Measurements from ENCODE around the gene INSIG1. TPM values are rescaled to one million over a fixed set of nuclear protein-coding genes. Genes with fewer than 3 reads are reported as not detected.
A peak's percentile ranks its signal among the peaks of the same experiment; 100 is the strongest.

The INSIG1 gene
- total RNA-seq, 1 donor from 2014 or later, result 18.0 TPM

- no peak for TF ChIP-seq CTCF (IDR thresholded peaks at IDR 0.05)
- no peak overlapping the region for H3K27ac ChIP-seq
- H3K9me3 ChIP-seq, result no peaks in the 10 kb centered on the region
- DNase-seq (ENCODE audit: low spot score in 2 of 2), result no peak
- H3K36me3 ChIP-seq, result no peaks in the 10 kb centered on the region
- intact Hi-C loops (cut with DNase I), result no loop called here
- no peaks in the 10 kb centered on the region for H3K27me3 ChIP-seq
- H3K4me3 ChIP-seq, result no peak overlapping the region
- no peaks in the 10 kb centered on the region for H3K4me1 ChIP-seq
Measured at GRCh38 chr7:155283565-155284194, 14.0 kb upstream of the INSIG1 start.

- TF ChIP-seq CTCF (IDR thresholded peaks at IDR 0.05), result no peak
- intact Hi-C loops (cut with DNase I), result no loop called here
- Histone ChIP-seq H3K36me3 (no peaks in the 10 kb centered on the region), H3K27me3 (no peaks in the 10 kb centered on the region), H3K9me3 (no peaks in the 10 kb centered on the region), H3K4me3 (no peak overlapping the region), H3K27ac (no peak overlapping the region), H3K4me1 (no peaks in the 10 kb centered on the region)
- DNase-seq (ENCODE audit: low spot score in 2 of 2), result no peak
Measured at GRCh38 chr7:155284496-155285274, 13.0 kb upstream of the INSIG1 start.

- H3K27ac ChIP-seq, result no peak overlapping the region
- no peak for DNase-seq (ENCODE audit: low spot score in 2 of 2)
- H3K27me3 ChIP-seq, result no peaks in the 10 kb centered on the region
- no peaks in the 10 kb centered on the region for H3K4me1 ChIP-seq
- no peak for TF ChIP-seq CTCF (IDR thresholded peaks at IDR 0.05)
- no peak overlapping the region for H3K4me3 ChIP-seq
- H3K9me3 ChIP-seq, result no peaks in the 10 kb centered on the region
- H3K36me3 ChIP-seq, result no peaks in the 10 kb centered on the region
- intact Hi-C loops (cut with DNase I), result no loop called here
Measured at GRCh38 chr7:155285423-155285822, 12.3 kb upstream of the INSIG1 start.

GRCh38 chr7:155285833-155286232, 11.8 kb upstream of the INSIG1 start:
- peak in 1 of 2 donors; percentile 37 for DNase-seq (ENCODE audit: low spot score in 2 of 2)

GRCh38 chr7:155286686-155287085, 11.0 kb upstream of the INSIG1 start:
- TF ChIP-seq CTCF (IDR thresholded peaks at IDR 0.05), result no peak
- peak in 1 of 2 donors; percentile 25 for DNase-seq (ENCODE audit: low spot score in 2 of 2)
- no peak overlapping the region for H3K4me3 ChIP-seq
- intact Hi-C loops (cut with DNase I), result no loop called here
- H3K27ac ChIP-seq, result no peak overlapping the region
- no peaks in the 10 kb centered on the region for H3K27me3 ChIP-seq
- H3K36me3 ChIP-seq, result no peaks in the 10 kb centered on the region
- no peaks in the 10 kb centered on the region for H3K4me1 ChIP-seq
- H3K9me3 ChIP-seq, result no peaks in the 10 kb centered on the region

More at GRCh38 chr7:155285833-155286232, 11.8 kb upstream of the INSIG1 start:
- TF ChIP-seq CTCF (IDR thresholded peaks at IDR 0.05), result no peak
- H3K4me1 ChIP-seq, result no peaks in the 10 kb centered on the region
- H3K9me3 ChIP-seq, result no peaks in the 10 kb centered on the region
- no peaks in the 10 kb centered on the region for H3K27me3 ChIP-seq
- intact Hi-C loops (cut with DNase I), result no loop called here
- no peak overlapping the region for H3K27ac ChIP-seq
- H3K4me3 ChIP-seq, result no peak overlapping the region
- no peaks in the 10 kb centered on the region for H3K36me3 ChIP-seq

Data from ascending aorta (tissue), 2 donors.